Endothelial cell (in vitro differentiated cells): Measurements from ENCODE around the gene LAPTM4A. TPM values are rescaled to one million over a fixed set of nuclear protein-coding genes. Genes with fewer than 3 reads are reported as not detected.
"Not testable (repeated sequence)": the region's sequence is repeated elsewhere in the genome, so short reads cannot be mapped to it uniquely, and the experiment has no call there.

Experiments
- DNase-seq: peaks from one replicate; pipeline ENCODE4 v3.0.0; 2021; ENCODE audit warnings: low spot score
- H3K27ac Mint-ChIP-seq: one replicate; pipeline ENCODE4 v1.8.0; 2021; ENCODE audit warnings: mixed read lengths, inconsistent platforms; ENCODE audit not compliant: unreplicated experiment
- H3K27me3 Mint-ChIP-seq: one replicate; pipeline ENCODE4 v1.8.0; 2021; ENCODE audit warnings: mild to moderate bottlenecking, moderate library complexity, mixed read lengths, inconsistent platforms; ENCODE audit not compliant: unreplicated experiment
- H3K36me3 Mint-ChIP-seq: one replicate; pipeline ENCODE4 v1.8.0; 2021; ENCODE audit warnings: mild to moderate bottlenecking, low read depth, mixed read lengths, inconsistent platforms; ENCODE audit not compliant: unreplicated experiment
- H3K4me1 Mint-ChIP-seq: one replicate; pipeline ENCODE4 v1.8.0; 2021; ENCODE audit warnings: mild to moderate bottlenecking, mixed read lengths, inconsistent platforms; ENCODE audit not compliant: unreplicated experiment
- H3K4me3 Mint-ChIP-seq: one replicate; pipeline ENCODE4 v1.8.0; 2021; ENCODE audit warnings: mild to moderate bottlenecking, mixed read lengths, inconsistent platforms; ENCODE audit not compliant: unreplicated experiment
- H3K9me3 Mint-ChIP-seq: one replicate; pipeline ENCODE4 v1.8.0; 2021; ENCODE audit warnings: mixed read lengths, inconsistent platforms; ENCODE audit not compliant: unreplicated experiment
- total RNA-seq: library from RNA; stranded (reverse); fragmentation: NEBNext Ultra II Directional; extraction: Animal tissue kit (Norgen Biotek cat#: 25700); gene quantifications from one replicate; pipeline ENCODE4 v1.2.1, GENCODE V29; 2021; ENCODE audit not compliant: unreplicated experiment
- TF ChIP-seq, protein P1 (sequence below): fragments of 200-600 bp; sonication (generic); IDR thresholded peaks from one replicate; pipeline ENCODE4 v1.5.0; 2021; ENCODE audit warnings: antibody characterized with exemption; ENCODE audit not compliant: unreplicated experiment

LAPTM4A gene
- total RNA-seq, 1 donor from 2014 or later = 264 TPM

DNA sequence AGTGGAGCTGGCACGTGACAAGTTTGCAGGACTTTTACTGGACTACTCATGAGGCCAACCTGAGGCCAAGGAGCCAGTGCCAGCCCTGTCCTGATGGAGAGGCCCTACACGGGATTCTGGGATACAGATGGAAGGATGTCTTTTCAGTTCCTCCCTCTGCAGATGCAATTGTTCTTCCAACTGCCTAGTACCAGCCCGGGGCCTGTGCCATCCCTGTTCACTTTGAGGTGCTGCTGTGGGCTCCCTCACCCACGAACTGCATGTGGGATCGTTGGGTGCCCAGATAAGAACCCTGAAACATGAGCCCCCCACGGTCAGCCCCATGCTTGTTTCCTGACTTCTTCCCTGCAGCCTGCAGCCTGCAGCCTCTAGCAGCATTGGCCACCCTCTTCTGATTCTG, 25.3 kb upstream of the LAPTM4A start:
- H3K27me3 Mint-ChIP-seq = no peaks in the 10 kb centered on the region
- TF ChIP-seq, protein P1, sequence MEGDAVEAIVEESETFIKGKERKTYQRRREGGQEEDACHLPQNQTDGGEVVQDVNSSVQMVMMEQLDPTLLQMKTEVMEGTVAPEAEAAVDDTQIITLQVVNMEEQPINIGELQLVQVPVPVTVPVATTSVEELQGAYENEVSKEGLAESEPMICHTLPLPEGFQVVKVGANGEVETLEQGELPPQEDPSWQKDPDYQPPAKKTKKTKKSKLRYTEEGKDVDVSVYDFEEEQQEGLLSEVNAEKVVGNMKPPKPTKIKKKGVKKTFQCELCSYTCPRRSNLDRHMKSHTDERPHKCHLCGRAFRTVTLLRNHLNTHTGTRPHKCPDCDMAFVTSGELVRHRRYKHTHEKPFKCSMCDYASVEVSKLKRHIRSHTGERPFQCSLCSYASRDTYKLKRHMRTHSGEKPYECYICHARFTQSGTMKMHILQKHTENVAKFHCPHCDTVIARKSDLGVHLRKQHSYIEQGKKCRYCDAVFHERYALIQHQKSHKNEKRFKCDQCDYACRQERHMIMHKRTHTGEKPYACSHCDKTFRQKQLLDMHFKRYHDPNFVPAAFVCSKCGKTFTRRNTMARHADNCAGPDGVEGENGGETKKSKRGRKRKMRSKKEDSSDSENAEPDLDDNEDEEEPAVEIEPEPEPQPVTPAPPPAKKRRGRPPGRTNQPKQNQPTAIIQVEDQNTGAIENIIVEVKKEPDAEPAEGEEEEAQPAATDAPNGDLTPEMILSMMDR = no peak
- H3K9me3 Mint-ChIP-seq = no peaks in the 10 kb centered on the region
- no peaks in the 10 kb centered on the region for H3K36me3 Mint-ChIP-seq
- H3K4me3 Mint-ChIP-seq = no peak overlapping the region
- H3K27ac Mint-ChIP-seq = no peak overlapping the region
- no peak for DNase-seq
- H3K4me1 Mint-ChIP-seq = peaks cover 10% of the 10 kb centered on the region

GRCh38 chr2:20074901-20075300, 23.5 kb upstream of the LAPTM4A start:
- TF ChIP-seq, protein P1 = no peak

DNA sequence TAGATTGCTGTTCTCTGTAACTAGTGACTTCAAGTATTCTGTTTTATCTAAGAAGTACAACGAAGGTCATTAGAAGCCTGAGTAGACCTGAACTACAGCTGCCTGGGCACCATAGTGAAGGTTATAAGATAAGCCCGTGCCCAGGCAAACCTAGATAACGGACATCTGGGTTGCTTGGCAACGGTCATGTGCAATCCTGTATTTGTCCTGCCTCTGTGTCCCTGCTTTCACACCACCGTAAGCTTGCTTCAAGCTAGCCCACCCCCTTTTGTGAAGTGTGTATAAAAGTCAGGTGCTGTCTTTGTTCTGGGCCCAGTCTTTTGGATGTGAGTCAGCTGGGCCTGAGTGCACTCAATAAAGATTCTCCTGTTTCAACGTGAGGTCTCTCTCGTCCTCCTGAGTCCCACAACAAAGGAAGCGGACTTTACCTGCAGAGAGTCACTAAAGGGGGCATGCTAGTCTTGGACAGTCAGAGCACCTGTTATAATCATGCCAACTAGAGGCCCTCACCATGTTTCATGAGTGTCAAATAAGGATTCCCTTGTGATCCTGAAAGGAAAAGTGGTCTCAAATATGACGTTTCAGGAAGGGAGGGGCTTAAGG, 22.7 kb upstream of the LAPTM4A start:
- not testable (repeated sequence) for DNase-seq, H3K4me3 Mint-ChIP-seq, H3K27me3 Mint-ChIP-seq, H3K36me3 Mint-ChIP-seq, H3K9me3 Mint-ChIP-seq, H3K27ac Mint-ChIP-seq
- H3K4me1 Mint-ChIP-seq = peaks cover 10% of the 10 kb centered on the region

More at GRCh38 chr2:20074901-20075300, 23.5 kb upstream of the LAPTM4A start:
- DNase-seq = no peak
- Mint-ChIP-seq H3K4me3 (no peak overlapping the region), H3K9me3 (no peaks in the 10 kb centered on the region), H3K27ac (no peak overlapping the region), H3K4me1 (peaks cover 10% of the 10 kb centered on the region), H3K36me3 (no peaks in the 10 kb centered on the region), H3K27me3 (peaks cover 4% of the 10 kb centered on the region)

- Mint-ChIP-seq H3K9me3 (no peaks in the 10 kb centered on the region), H3K27me3 (peaks cover 4% of the 10 kb centered on the region), H3K4me3 (no peak overlapping the region), H3K36me3 (no peaks in the 10 kb centered on the region), H3K4me1 (peaks cover 10% of the 10 kb centered on the region), H3K27ac (no peak overlapping the region)
- TF ChIP-seq, protein P1 = no peak
- no peak for DNase-seq
These were observed 22.0 kb upstream of the LAPTM4A start for GRCh38 chr2:20073460-20073859.

DNA sequence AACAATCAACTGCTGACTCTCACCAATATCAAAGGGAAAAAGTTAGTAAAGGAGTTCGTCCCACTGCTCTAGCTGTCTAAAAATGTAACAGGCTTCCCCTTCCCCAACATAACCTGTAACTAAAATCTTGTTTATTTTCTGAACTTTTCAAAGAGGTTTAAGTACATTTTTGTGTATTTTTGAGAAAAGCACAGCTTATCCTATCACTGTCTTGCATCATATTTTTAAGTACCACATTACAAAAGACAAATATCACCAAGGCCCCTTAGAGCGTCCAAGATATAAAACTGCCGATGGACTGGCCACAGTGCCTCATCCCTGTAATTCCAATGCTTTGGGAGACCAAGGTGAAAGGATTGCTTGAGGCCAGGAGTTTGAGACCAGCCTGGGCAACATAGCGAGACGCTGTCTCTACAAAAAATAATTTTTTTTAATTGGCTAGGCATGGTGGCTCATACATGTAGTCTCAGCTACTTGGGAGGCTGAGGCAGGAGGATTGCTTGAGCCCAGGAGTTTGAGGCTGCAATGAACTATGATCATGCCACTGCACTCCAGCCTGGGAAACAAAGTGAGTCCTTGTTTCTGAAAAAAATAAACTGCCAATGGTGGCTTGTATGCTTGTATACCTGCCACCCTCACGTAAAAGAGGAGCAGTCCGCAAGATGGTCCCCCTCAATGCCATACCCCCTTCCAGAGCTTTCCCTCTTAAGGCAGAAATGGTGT, 21.2 kb upstream of the LAPTM4A start:
- DNase-seq = no peak
- Mint-ChIP-seq H3K27ac (no peak overlapping the region), H3K36me3 (no peaks in the 10 kb centered on the region), H3K4me1 (peaks cover 10% of the 10 kb centered on the region), H3K27me3 (peaks cover 6% of the 10 kb centered on the region), H3K9me3 (no peaks in the 10 kb centered on the region), H3K4me3 (no peak overlapping the region)
- TF ChIP-seq, protein P1 = no peak
